GM19099 (cell line): ENCODE measurements around the gene ZBTB25.

Source experiments
- POLR2A ChIP-seq: IDR thresholded peaks from 3 replicates; pipeline ENCODE4 v1.6.1; 2011; ENCODE audit warnings: low read depth; ENCODE audit not compliant: insufficient read length; ENCODE audit errors: extremely low read depth

Gene ZBTB25

GRCh38 chr14:64410084-64410774 lies 93.4 kb downstream of the ZBTB25 start:
- no peak for TF ChIP-seq POLR2A

- no peak for TF ChIP-seq POLR2A
Measured at GRCh38 chr14:64409126-64409920, 94.3 kb downstream of the ZBTB25 start.

GRCh38 chr14:64407329-64407728 lies 96.3 kb downstream of the ZBTB25 start:
- TF ChIP-seq POLR2A, result no peak

GRCh38 chr14:64405295-64405694 lies 98.3 kb downstream of the ZBTB25 start:
- no peak for TF ChIP-seq POLR2A

- TF ChIP-seq POLR2A, result no peak
Measured at GRCh38 chr14:64401949-64402348, 101.7 kb downstream of the ZBTB25 start.

- TF ChIP-seq POLR2A, result no peak
Measured at GRCh38 chr14:64400829-64401459, 102.7 kb downstream of the ZBTB25 start.
